CD4-positive, alpha-beta T cell treated with Interleukin-17A for 4 hours (primary cell): Measurements from ENCODE around the gene HINFP.
"Not testable (repeated sequence)": the region's sequence is repeated elsewhere in the genome, so short reads cannot be mapped to it uniquely, and the experiment has no call there.

Experiments used
- DNase-seq: peaks from one replicate; pipeline ENCODE4 v3.0.0-alpha.2; 2020; ENCODE audit warnings: mixed read lengths

HINFP gene

DNA sequence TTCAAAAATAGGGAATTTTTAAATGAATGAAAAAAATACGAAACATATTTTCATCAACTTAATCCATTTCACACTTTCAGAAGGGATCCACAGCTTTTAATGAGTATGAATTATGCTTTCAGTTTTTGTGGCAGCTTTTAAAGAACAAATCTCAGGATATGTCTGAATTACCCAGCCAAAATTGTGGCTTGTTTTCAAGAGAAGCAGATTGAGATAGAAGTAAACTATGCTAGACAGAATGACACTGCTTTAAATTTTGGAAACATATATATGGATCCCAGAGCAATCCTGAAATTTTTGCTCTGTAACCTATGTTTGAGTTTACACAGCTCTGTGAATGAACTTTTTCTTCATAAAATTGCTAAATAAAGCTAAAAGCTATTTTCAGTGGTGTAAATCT is 2.4 kb upstream of the HINFP start:
- no peak for DNase-seq

DNA sequence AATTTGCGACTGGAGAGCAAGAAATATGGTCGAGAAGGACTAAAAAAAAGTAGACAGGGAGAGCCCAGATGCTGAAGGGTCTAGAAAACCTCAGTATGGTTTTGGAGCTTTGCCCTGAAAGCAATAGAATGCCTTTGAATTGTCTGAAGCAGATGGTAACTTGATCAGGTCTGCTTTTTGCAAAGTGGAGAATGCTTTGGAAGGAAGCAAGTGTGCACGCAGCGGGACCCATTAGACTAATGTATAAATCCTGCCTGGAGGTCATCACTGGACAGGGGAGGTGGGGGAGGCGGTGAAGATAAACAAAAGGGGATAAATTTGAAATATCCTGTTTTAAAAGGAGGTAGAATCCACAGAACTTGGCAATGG is 757 bp upstream of the HINFP start:
- DNase-seq, result no peak

DNA sequence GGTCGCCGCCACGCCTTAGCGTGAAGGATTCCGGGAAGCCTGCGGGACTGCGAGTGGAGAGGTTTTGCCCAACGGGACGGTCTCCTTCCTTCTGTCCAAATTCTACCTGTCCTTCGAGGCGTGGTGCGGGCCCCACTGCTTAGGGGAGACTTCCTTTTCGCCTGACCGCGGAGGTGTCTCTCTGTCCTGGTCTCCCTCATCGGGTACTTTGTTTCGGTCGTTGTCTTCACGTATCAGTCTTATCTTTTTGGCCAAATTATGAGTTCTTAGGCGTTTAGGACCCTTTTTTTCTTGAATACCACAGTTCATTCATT is 388 bp downstream of the HINFP start:
- DNase-seq, result no peak

DNA sequence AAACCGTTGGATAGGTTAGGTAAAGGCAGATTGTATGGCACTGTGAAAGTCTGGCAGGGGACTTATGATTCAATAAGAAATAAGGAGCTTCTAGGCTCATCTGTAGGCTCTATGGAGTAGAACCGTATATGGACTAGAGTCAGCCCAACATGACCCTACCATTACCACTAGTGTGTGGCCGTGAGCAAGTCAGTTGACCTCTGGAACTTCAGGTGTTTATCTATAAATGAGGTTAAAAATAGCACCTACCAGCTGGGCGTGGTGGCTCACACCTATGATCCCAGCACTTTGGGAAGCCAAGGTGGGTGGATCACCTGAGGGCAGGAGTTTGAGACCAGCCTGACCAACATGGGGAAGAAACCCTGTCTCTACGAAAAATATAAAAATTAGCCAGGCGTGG is 4.4 kb downstream of the HINFP start:
- no peak for DNase-seq

DNA sequence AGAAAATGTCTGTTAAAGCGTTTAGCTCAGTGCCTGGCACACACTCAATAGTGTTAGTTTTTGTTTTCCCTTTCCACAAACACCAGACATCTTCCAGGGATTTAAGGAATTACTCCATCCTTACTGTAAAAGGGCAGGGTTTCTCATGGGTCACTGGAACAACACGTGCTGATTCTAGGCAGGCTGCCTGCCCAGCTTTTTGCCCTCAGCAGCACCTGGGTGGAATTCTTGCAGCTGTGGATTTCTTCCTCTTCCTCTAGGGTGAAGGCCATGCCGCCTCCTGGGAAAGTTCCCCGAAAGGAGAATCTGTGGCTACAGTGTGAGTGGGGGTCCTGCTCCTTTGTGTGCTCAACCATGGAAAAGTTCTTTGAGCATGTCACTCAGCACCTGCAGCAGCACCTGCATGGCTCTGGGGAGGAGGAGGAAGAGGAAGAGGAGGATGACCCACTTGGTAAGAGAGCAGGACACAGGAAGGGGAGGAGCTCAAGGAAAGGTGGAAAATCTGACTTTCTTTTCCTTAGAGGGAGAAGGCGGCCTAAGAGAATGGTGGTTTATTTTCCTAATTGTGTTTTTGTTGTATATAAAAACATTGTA is 5.4 kb downstream of the HINFP start:
- no peak for DNase-seq

DNA sequence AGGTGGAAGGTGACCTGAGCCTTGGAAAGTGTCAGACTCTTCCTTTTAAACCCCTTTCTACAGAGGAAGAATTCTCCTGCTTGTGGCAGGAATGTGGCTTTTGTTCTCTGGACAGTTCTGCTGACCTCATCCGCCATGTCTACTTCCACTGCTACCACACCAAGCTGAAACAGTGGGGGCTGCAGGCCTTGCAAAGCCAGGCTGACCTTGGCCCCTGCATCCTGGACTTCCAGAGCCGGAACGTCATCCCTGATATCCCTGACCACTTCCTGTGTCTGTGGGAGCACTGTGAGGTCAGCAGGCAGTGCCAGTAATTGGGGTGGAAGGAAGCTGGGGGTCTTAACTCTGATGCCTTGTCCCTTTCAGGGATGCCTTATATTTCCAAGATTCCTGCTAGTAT is 9.3 kb downstream of the HINFP start:
- DNase-seq, result no peak

DNA sequence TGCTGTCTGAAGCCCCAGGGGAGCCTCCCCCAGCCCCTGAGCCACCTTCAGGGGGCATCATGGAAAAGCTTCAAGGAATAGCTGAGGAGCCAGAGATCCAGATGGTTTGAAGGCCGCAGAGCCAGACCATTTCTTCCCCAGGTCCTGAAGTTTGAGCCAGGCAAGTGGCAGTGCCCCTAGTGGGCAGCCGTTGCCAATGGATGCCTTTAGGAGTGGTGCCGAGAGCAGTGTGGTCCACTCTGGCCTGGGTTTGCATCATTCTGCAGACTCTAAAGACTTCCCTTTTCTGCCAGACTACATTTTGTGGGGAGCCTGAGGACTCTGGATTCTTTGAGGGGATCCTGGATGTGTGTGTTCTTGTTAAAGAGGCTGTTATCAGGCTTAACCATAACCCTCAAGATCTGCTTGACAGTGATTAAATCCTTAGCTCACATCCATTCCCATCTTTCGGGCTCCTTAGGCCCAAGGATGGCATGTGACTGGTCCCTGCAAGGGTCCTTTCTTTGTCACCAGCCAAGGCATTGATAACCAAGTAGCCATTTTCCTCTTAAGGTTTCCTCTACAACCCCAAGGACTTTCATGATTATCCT is 13.1 kb downstream of the HINFP start:
- peak; percentile 17 for DNase-seq

DNA sequence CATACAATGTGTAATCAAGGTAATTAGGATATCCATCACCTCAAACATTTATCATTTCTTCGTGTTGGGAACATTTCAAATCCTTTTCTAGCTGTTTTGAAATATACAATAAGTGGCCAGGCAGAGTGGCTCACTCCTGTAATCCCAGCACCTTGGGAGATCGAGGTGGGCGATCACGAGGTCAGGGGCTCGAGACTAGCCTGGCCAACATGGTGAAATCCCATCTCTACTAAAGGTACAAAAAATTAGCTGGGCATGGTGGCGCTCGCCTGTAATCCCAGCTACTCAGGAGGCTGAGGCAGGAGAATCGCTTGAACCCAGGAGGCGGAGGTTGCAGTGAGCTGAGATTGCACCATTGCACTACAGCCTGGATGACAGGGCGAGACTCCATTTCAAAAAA is 17.9 kb downstream of the HINFP start:
- DNase-seq, result not testable (repeated sequence)

DNA sequence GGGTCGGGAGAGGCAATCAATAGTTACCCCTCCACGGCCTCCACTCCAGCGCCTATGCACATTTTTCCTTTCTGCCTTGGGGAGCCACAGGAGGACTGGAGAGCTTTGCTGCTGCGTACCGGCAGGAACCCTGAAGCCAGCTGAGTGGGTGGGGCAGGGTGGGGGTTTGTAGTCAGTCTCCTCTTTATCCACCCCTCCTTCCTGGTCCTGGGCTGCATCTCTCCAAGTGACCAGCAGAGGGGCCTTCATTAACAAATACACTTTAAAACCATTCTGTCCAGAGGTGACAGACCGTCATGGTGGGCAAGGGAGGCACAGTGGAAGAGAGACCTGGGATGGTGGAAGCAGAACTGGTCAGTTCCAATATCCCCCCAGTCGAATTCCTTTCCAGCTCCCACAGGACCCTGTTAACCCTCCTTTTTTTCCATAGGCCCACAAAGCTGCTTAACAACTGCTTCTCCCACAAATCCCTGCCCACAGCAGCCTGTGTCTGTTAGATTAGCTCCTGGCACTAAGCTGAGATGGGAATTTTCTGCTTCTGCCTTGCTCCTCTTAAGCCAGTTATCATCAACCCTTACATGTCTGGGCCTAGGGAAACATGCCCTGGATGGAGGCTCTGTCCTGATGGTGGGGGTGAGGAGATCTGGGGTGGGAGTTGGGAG is 23.6 kb downstream of the HINFP start:
- DNase-seq, result peak; percentile 20

DNA sequence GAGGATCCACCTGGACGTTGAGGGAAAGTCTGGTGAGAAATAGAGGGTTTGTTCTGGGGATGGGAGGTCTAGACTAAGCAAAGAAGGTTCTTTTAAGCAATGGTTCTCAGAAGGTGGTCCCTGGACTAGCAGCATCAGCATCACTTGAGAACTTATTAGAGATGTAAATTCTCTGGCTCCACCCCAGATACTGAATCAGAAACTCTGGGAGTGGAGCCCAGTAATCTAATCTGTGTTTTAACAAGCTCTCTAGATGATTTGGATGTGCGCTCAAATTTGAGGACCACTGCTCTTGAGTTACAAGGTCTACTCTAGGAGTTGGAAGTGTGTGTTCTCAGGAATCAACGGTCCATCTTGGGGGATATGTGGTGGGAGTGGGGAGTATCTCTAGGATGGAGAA is 24.2 kb downstream of the HINFP start:
- no peak for DNase-seq

DNA sequence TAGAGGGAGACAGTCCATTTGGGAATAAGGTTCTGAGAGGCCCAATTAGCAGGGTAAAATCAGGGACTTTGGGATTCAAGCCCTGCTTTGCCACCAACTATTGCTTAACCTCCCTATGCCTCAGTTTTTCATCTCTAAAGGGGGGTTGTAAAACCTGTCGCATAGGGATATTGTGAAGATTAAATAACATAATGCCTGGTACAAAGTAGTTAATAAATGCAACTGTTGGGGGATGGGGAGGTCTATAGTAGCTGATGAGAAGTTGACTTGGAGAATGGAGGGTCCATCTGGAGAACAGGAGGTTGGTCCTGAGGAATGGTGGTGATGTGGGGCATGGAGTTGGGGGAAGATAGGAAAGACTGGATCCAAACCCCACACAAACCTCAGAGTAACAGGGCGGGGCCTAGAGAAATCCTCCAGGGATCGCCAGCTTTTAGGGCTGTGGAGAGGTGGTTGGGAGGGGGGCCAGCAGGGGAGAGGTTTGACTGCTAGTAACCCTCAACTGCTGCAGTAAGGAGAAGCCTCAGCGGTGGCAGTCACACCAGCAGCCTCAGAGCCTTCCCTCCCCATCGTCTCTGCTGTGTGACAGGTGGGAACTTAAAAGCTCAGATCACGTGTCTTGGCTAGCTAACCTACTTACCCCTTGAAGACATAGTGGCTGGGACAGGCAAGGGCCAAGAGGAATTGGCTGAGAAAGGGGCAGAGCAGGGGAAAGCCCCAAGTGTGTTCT is 26.4 kb downstream of the HINFP start:
- DNase-seq, result no peak

DNA sequence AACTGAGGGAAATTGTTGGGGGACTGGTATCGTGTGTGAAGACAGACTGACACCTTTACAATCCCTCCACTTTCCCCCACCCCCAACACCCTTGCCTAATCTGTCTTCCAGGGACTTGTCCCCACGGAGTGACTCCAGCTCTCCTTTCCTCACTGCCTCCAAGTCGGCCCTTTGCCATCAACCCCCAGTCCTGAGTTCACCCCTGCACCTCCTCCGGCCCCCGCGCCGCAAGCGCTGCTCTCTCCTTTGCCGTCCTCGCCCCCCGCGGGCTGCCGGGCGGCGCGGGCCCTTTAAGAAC is 27.3 kb downstream of the HINFP start:
- no peak for DNase-seq

DNA sequence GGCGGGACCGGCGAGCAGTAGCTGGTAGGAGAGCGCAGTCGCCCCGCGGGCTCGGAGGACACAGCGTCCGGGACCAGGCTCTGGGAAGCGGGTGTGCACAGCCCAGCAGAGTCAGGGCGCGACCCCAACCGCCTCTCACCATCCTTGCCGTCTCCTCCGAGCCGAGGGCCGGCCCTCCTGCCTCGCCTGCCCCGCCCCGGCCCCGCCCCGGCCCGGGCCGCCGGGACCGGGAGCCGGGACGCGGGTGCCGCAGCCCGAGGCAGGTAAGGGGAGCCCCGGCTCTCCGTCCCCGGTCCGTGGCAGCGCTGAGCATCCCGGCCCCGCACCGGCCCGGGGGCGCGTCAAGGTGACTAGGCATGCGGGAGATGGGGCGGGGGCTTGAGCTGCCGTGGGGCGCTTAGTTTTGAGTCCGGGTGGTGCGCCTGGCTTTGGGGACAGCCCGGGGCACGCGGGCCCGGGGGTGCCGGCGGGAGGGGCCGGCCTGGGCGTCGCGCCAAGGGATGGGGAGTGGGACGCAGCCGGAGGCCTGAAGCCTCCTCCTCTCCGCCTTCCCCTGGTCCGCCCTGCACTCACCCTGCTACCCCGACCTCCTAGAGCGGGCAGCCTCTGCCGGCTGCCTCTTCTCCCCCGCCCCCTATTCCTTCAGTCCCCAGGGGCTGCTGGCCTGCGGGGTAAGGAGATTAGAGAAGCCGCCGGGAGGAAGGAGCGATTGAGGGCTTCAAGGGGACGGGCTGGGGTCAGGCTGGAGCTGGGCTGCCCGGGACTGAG is 27.8 kb downstream of the HINFP start, which contains the start of gene ABCG4:
Gene ABCG4, plus strand, starts transcription at position 35 of the 768 bp plus-strand sequence. CDS start 914 bp downstream, outside the sequence.
- DNase-seq, result peak; percentile 51

DNA sequence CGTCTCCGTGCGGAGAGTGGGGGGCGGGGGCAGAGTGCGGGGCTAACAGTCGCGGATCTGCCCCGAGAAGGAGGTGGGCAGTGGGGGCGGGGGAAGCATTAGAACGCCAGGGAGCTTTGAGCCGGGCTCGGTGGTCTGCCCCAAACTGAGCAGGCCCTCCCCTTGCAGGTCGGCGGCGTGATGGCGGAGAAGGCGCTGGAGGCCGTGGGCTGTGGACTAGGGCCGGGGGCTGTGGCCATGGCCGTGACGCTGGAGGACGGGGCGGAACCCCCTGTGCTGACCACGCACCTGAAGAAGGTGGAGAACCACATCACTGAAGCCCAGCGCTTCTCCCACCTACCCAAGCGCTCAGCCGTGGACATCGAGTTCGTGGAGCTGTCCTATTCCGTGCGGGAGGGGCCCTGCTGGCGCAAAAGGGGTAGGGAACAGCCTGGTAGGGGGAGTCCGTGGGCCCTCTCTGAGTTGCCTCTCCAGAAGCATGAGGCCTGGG is 28.5 kb downstream of the HINFP start:
- DNase-seq, result no peak

DNA sequence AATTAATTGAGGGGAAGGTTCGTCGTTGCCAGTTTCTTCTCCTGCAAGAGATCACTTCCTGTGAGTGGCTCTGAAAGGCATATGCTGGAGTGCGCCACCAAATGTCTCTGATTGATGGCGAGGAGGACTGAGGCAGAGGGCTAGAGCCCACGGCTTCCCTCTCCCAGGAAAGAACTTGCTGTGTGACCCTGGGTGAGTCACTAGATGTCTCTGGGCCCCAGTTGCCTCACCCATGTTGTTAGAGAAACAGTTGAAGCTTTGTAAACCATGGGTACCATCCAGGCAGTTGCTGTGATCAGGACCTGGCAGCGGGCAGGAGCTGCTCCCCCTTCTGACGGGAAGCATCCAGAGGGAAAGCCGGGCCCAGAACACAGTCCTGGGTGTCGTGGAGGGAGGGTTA is 30.7 kb downstream of the HINFP start:
- no peak for DNase-seq

DNA sequence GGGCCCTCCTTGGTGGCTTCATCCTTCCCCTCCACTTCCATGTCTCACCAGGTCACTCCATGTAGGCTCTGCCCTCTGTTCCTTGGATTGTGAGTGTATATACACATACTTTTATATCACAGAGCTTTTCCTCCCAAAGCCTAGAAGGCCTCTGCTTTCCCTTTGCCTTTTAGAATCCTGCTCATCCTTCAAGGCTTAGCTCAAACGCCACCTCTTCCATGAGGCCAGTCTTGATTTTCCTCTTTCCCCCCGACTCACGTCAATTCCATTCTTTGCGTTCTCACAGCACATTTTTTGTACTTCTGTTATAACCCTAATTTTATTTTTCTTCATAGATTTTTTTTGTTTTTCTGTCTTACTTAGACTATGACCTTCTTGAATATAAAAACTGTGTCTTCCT is 31.2 kb downstream of the HINFP start:
- DNase-seq, result no peak

DNA sequence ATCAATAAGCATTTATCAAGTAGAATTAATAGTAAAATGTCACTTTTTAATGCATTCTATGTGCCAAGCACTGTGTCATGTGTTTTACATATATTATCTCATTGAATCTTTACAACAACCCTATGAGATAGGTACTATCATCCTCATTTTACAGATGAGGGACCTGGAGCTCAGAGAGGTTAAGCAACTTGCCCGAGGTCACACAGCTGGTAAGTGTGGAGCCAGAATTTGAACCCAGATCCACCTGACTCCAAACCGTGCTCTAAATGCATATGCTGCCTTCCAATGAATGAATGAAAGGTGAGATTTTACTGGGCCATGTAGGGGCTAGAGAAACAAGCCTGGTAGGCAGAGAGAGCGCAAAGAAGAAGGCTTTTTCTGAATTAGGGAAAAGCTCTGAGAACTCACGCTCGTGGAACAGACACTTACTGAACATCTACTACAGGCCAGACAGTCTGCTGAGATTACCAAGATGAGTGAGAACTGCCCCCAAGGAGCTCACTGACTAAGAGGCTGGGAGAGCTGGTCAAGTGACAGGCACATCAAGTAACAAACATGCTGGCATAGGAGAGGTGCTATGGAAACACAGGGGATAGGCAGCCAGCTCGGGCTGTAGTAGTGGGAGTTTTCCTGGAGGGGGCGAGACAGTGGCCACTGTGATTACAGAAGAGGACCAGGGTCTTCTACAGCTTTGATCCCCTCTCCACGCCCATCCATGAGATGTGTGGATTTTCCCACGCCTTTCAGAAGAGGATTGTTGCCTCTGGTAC is 31.9 kb downstream of the HINFP start:
- no peak for DNase-seq

DNA sequence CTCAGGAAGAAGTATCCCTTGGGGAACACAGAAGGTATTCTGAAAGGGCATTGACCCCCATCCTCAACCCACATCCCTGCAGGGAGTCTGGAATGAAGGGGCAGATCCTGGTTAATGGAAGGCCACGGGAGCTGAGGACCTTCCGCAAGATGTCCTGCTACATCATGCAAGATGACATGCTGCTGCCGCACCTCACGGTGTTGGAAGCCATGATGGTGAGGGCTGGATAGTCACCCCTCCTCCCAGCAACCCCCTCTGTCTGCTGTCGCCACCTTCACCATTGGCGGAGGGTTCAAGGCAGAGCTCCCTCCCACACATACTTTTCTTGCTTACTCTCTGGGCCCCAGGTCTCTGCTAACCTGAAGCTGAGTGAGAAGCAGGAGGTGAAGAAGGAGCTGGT is 32.8 kb downstream of the HINFP start:
- DNase-seq, result no peak

DNA sequence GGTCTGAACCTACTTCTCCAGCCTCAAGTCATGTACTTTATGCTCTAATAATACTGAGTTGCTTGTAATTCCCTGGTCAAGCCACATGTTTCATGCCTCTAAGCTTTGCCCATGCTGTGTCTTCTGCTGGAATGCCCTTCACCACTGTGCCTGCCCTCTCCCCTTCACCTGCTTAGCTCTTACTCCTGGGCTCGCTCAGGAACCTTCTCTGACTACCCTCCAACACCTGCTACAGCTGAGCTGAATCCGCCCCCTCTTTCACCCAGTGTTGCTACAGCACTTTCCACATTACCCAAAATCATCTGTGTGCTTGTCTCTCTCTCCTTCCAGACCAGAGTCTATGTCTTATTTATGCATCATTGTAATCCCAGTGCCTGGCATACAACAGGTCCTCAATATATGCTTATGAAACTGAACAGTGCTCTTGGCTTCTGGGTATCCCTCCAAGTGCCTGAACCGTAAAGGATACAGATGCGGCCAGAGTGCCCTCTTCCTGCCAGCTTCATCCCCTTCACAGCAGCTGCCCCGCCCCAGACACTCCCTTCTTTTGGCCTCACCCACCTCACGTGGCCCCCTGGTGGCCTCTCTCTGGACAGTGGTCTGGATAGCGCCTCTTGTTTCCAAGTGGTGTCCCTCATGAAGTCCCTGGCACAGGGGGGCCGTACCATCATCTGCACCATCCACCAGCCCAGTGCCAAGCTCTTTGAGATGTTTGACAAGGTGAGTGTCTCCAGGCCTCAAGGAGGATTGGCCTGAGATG is 34.5 kb downstream of the HINFP start:
- peak; percentile 29 for DNase-seq

DNA sequence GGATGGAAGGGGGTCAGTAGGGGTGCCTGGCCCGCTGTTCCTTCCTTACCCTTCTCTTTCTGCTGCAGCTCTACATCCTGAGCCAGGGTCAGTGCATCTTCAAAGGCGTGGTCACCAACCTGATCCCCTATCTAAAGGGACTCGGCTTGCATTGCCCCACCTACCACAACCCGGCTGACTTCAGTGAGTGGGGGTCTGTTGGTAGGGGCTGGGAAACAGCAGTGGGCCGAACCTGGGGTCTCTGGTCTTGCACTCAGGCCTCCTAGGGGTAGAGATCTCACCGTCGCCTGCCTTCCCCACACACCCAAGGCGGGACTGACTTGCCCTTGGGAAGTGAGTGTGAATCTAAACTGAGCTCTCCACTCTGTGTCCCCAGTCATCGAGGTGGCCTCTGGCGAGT is 35.1 kb downstream of the HINFP start:
- no peak for DNase-seq

DNA sequence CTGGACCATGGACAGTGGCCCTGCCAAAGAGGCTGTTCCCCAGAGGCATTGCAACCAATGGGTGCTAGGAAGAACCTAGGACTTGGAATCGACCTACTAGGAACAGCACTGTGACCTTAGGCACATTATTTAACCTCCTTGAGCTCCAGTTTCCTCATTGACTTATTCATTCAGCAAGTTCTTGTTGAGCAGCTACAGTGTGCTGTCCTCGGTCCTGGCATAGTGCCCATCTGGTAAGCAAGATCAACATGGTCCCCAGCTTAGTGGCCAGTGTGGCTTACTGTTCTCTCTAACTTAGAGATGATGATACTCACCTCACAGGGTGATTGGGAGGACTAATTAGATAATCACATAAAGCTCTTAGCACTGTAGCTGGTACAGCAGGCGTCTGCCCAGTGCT is 35.7 kb downstream of the HINFP start:
- no peak for DNase-seq

DNA sequence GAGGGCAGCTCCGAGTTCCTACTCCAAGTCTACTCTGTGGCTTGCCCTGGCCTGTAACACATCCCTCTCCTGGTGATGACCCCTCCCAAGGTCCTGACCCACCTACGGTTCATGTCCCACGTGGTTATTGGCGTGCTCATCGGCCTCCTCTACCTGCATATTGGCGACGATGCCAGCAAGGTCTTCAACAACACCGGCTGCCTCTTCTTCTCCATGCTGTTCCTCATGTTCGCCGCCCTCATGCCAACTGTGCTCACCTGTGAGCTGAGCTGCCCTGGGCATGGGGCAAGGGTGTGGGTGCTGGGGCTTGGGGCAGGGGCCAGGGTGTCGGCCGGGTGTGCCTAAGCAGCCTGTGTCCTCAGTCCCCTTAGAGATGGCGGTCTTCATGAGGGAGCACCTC is 37.1 kb downstream of the HINFP start:
- DNase-seq, result no peak
